ENCODE data around the gene NXNL2.

The NXNL2 gene

GRCh38 chr9:88534456-88535225 lies at the start of gene NXNL2:
Gene NXNL2 (plus strand): TSS chr9:88535178. CDS start chr9:88535435, 257 bp downstream.
- DNase-seq (ENCODE audit: low read depth) = no peak

- no peak for DNase-seq (ENCODE audit: low read depth)
These were observed 46.8 kb upstream of the NXNL2 start for GRCh38 chr9:88488166-88488565.

- no peak for DNase-seq (ENCODE audit: low read depth)
These were observed 39.8 kb upstream of the NXNL2 start for GRCh38 chr9:88494983-88495721.

- DNase-seq (ENCODE audit: low read depth) = no peak
These were observed 37.8 kb upstream of the NXNL2 start for GRCh38 chr9:88497224-88497623.

GRCh38 chr9:88498880-88499279 lies 36.1 kb upstream of the NXNL2 start:
- no peak for DNase-seq (ENCODE audit: low read depth)

GRCh38 chr9:88501086-88501485 lies 33.9 kb upstream of the NXNL2 start:
- no peak for DNase-seq (ENCODE audit: low read depth)

- no peak for DNase-seq (ENCODE audit: low read depth)
These were observed 32.4 kb upstream of the NXNL2 start for GRCh38 chr9:88502552-88503034.

- no peak for DNase-seq (ENCODE audit: low read depth)
These were observed 31.7 kb upstream of the NXNL2 start for GRCh38 chr9:88503081-88503844.

- no peak for DNase-seq (ENCODE audit: low read depth)
These were observed 30.9 kb upstream of the NXNL2 start for GRCh38 chr9:88503845-88504764.

- no peak for DNase-seq (ENCODE audit: low read depth)
These were observed 26.7 kb upstream of the NXNL2 start for GRCh38 chr9:88508326-88508725.

GRCh38 chr9:88511906-88512305 lies 23.1 kb upstream of the NXNL2 start:
- no peak for DNase-seq (ENCODE audit: low read depth)

- no peak for DNase-seq (ENCODE audit: low read depth)
These were observed 20.7 kb upstream of the NXNL2 start for GRCh38 chr9:88514247-88514646.

GRCh38 chr9:88521308-88521707 lies 13.7 kb upstream of the NXNL2 start:
- DNase-seq (ENCODE audit: low read depth) = no peak

- no peak for DNase-seq (ENCODE audit: low read depth)
These were observed 12.6 kb upstream of the NXNL2 start for GRCh38 chr9:88522360-88522759.

GRCh38 chr9:88523056-88523455 lies 11.9 kb upstream of the NXNL2 start:
- no peak for DNase-seq (ENCODE audit: low read depth)

GRCh38 chr9:88524911-88525310 lies 10.1 kb upstream of the NXNL2 start:
- no peak for DNase-seq (ENCODE audit: low read depth)

- no peak for DNase-seq (ENCODE audit: low read depth)
These were observed 7.4 kb upstream of the NXNL2 start for GRCh38 chr9:88527618-88528017.

- no peak for DNase-seq (ENCODE audit: low read depth)
These were observed 6.7 kb upstream of the NXNL2 start for GRCh38 chr9:88528080-88528790.

- DNase-seq (ENCODE audit: low read depth) = no peak
These were observed 5.5 kb upstream of the NXNL2 start for GRCh38 chr9:88529496-88529895.

- DNase-seq (ENCODE audit: low read depth) = no peak
These were observed 4.9 kb upstream of the NXNL2 start for GRCh38 chr9:88530051-88530450.

All from fibroblast of the conjunctiva (primary cell).